Activated T-cell treated with anti-CD3 and anti-CD28 coated beads, Interleukin-2, amount 50 U/mL, for 1 hour (primary cell): ENCODE data around the gene TTI1.

Source experiments
- DNase-seq: peaks from one replicate; pipeline ENCODE4 v3.0.0-alpha.2; 2020

TTI1 gene

DNA sequence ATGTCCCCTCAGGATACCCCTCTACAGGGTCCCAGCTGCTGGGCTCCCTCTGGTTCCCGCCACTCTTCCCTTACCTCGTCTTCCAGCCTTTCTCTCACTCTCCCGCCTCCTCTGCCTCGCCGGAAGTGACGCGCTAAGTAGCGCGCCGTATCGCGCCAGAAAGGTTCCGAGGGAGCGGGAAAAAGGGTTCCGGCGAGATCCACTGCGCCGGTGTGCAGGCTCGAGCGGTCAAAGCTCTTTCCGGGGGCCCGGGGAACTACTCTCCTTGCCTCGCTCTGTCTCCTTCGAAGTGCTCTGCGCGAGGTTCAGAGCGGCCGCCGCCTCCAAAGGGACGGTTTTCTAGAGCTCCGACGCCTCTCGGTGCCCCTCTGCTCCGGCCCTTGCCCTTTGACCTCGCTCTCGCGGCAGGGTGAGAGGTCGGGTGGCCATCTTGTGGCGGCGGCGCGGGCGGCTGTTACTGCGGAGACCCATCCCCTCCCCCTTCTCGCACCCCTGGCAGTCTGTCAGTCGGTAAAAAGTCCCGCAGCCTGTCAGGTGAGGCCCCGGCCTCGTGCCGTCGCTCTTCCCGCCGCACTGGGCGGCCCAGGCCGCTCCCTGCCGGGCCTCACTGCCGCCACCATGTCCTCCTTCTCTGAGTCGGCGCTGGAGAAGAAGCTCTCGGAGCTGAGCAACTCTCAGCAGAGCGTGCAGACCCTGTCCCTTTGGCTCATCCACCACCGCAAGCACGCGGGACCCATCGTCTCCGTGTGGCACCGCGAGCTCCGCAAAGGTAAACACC lies at the start of gene TTI1, which contains the start of gene RPRD1B:
Gene TTI1, minus strand, starts transcription at position 127 of the 778 bp plus-strand sequence. CDS start 19,640 bp downstream, outside the sequence.
Gene RPRD1B, plus strand, starts transcription at position 417 of the 778 bp plus-strand sequence. Its CDS starts 202 bp downstream, at position 619.
- peak; percentile 90 for DNase-seq

DNA sequence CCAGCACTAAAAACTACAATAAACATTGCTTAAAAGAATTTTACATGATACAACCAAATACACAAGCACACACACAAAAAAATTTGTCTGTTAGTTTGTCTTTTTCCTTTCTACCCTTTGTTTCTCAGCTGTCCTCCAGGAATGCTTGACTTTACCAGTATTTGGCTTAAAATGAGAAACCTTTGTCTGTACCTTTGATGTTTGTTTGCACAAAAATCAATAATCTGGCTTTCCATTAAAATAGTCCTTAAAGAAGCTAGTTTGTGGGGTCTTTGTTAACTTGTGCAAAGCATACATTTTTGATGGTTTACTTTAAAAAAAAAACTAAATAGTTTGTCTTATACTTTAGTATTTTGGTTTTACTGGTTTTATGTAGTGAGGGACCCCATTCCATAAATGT lies 49.6 kb upstream of the TTI1 start:
- no peak for DNase-seq

DNA sequence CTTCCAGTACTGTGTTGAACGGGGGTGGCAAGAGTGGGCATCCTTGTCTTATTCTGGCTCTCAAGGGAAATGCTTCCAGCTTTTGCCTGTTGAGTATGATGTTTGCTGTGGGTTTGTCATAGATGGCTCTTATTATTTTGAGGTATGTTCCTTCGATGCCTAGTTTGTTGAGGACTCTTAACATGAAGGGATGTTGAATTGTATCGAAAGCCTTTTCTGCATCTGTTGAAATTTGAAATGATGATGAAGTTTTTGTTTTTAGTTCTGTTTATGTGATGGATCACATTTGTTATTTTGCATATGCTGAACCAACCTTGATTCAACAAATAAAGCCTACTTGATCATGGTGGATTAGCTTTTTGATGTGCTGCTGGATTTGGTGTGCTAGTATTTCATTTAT lies 48.3 kb upstream of the TTI1 start:
- no peak for DNase-seq

DNA sequence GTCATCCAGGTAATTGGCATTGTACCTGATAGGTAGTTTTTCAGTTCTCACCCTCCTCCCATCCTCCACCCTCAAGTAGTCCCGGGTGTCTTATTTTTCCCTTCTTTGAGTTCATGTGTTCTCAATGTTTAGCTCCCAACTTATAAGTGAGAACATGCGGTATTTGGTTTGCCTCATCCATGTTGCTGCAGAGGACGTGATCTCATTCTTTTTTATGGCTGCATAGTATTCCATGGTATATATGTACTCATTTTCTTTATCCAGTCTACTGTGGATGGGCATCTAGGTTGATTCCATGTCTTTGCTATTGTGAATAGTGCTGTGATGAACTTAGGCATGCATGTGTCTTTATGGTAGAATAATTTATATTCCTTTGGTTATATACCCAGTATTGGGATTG lies 46.1 kb upstream of the TTI1 start:
- no peak for DNase-seq

DNA sequence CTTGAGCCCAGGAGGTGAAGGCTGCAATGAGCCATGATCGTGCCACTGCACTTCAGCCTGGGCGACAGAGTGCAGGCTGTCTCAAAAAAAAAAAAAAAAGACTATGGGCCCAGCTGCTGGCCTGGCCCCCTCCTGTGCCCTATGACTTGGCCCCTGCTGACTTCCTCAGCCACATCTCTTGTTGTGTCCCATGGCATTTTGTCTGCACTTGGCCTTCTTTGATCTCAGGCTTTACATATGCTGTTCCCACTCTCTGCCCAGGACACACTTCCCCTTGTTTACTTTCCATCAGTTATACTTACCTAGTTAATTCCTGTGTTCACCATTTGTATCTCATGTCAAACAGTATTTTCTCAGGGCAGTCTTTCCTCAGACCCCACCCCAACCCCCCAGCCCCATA lies 44.8 kb upstream of the TTI1 start:
- no peak for DNase-seq

DNA sequence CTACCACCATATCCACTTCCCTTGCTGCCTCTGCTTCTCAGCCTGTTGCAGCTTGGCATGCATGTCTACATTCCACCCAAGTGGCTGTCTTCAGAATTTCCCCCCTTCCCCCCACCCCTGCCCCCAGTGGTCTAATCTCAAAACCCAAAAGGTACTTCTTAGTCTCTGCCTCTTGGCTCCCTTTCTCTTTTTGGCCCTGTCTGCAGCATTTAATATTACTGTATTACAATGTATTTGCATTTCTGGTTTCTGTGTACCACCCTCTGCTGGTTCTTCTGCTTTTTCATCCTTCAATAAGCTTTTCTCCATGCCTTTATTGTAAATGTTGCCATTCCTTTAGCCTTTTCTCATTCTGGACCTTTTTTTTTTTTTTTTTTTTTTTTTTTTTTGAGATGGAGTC lies 43.3 kb upstream of the TTI1 start:
- DNase-seq, result no peak

DNA sequence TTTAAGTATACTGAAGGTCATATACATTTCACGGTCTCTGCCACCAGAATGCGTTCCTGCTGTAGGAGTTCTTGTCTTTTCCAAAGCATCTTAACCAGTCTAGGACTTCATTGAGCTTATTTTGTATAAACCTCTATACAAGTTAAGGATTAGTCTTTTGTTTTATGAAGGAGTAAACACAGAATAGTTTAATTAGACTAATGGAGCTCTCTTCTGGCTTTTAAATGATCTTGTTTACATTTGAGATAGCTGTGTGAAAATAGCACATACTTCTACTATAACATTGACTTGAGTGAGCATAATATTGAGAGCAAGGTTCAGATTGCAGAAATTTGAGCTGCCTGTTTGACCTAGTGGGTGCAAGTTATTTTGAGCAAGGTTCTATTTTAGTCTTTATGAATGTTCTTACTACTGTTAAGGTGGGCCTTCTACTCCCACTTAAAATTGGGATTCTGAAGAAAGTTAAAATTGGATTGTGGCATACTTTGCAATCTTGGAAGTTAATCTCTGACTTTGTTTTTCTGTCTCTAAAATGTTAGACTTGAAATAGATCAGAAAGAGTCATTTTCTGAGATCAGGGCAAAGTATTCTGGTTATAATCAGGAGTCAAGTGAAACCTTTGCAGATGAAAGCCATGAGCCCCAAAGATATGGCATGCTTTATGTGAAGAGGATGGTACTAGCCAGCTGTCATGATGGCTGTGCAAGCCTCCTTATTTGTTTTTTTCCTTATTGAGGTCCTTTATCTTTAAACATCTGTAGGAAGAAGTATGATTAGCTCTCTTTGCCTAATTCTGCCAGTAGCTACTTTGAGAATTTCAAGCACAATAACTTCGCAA lies 42.1 kb upstream of the TTI1 start:
- DNase-seq, result no peak

DNA sequence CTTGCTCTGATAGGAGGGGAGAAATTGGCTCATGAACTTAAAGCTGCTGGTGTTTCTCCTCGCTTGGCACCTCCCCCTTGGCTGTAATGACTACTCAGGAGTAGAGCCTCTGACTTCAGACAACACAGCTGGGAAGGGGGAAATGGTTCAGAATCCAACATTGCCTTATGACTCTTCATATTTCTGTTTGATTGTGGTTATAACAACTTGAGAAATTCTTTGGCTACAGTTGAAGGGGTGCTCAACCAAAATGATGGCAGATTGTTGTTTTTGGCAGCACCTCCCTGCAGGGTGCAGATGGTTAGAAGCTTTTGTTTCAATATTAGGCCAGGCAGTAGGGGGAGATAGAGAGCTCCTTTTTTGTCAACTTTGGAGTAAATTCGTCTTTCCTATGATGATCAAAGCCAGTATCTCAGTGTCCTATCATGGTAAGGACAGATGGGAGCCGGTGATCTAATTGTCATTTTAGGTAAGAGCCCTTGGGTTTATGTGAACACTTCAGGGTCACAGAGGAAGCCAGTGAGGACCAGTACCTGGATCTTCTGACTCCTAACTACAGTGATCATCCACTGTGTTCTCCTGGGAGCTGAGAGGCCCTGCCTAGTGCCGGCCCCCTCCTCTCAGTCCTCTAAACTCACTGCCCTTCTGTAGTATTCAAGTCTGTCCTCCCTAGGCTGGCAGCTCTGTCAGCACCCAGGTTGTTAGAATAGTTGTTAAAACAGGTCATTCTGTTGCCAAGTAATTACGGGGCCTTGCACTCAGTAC lies 40.2 kb upstream of the TTI1 start:
- no peak for DNase-seq

DNA sequence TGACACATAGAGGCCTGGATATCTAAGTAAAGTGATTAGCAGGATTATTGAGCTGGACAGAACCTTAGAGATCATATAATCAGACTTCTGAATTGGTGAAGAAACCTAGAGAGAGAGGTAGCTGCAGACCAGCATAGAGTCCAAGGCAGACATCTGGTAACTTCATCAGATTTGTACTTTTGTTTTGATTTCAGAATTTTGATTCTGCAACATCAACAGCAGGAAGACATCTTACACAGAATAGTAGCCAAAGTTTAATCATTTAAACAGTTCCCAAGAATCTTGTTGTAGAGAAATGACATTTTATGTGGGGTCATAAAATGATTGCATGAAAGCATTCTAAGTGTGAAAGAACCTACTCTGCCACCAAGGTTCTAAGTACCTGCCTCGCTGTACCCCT lies 39.6 kb upstream of the TTI1 start:
- DNase-seq, result no peak

DNA sequence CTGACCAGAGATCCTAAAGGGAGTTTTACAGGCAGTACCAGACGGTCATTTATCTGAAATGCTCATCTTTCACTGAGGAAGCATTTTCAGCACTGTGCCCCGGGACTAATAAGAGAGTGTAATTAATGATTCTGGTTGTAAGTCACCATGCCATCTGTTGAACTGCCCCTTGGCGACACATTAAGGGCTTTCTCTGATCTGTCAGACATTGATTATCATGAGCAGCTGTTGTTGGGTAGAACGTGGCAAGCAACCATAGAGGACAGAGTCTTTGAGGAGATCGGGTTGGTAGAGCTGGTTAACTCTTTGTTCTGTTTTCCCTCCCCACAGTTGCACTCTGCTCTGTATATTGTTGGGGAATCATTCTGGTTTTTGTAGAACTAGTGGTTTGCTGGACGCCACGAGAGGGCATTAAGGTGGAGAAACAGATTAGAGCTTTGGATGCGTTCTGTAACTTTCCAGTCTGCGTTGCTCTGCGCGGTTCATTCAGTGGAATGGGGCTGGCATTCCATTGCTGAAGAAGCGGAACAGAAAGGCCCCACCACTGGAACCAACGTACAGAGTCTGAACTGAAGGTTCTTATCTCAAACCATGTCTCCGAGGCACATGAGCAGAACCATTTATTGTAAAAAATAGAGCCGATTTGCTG lies 34.6 kb upstream of the TTI1 start:
- no peak for DNase-seq

DNA sequence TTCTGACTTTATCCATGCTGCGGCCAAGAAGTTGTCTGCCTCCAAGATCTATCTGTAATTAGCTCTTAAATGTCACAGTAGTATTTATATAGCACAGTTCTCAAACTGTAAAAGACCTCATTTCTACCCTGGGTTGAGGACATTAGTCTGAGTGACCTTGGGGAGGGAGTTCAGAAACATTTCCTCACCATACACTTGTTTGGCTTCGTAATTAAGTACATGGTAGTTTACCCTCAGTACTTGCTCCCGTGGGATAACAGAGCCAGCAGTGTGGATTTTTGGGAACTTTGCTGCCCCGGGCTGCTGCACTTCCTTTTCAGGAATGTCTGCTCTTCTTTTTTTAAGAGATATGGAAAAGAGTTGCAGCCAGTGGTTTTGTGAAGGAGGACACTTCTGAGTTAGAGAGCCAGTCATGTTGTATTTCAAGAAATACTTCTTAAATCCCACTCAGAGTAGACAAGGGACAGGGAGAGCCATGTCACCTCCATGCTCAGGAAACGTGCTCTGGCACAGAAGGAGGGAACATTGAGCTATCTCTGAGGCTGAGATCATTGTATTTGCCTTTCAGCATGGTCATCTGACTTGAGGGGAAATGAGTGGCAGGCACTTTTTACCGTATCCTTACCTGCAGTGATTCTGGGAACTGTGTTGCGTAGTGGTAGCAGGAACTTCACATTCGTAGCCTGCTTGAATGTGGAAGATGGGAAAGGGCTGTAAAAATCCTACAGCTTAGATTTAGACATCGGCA lies 33.9 kb upstream of the TTI1 start:
- no peak for DNase-seq

DNA sequence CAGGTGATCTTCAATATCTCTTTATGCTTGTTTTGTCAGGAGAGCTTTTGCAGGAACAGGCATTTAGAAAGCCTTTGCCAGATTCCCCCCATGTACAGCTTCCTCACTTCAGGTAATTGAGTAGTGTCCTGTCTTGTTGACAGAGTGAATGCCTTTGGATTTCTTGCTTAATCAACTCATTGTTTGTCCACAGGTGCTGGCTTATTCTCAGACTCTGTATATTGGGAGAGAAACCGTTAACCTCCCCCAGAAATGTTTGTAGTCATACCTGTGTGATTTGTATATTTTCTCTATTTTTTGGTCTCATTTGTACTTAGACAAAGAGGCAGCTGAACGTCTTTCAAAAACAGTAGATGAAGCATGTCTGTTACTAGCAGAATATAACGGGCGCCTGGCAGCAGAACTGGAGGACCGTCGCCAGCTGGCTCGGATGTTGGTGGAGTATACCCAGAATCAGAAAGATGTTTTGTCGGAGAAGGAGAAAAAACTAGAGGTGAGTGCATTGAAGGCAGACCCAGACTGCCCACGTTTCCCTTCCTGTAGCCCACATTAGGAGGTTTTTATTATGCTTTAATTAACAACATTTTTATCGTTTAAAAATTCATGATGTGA lies 32.6 kb upstream of the TTI1 start:
- no peak for DNase-seq

DNA sequence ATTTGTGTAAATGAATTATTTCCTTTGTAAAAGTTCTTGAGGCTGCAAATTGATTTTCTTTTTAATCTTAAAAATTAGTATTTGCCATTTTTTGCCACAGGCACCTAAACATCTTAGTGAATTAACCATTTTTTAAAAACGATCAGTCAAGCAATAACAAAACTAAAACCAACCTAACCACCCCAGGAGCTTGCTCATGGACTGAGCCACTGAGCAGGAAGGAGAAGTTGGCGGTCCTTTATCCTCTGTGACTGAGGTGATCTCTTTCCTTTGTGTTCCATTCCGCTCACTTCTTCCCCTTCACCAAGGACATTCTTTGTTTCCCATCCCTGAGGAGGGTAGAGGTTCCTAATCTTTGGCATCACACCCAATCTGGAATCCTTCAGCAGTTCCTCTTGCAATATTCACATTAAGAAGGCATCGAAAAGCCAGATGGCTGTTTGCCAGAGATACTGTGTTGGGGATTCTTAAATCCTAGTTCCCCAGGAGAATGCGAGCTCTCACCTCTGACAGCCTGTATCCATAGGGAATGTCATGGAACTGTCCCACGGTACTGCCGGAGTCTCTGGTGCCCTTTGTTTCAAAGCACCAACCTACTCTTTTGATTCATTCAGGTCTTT lies 30.8 kb upstream of the TTI1 start:
- no peak for DNase-seq

DNA sequence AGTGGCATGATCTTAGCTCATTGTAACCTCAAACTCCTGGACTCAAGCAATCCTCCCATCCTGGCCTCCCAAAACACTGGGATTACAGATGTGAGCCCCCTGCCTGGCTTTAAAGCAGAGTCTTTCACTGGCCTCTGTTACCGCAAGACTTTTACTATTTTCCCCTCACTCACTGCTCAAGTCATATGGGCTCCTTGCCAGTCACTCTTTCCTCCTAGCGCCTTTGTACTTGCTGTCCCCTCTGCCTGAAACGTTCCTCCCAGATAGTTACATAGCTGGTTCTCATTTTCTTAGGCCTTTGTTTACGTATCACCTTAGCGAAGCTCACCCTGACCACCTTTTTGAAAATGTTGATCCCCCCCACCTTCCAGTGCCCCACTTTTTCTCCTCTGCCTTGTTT lies 29.6 kb upstream of the TTI1 start:
- DNase-seq, result no peak

DNA sequence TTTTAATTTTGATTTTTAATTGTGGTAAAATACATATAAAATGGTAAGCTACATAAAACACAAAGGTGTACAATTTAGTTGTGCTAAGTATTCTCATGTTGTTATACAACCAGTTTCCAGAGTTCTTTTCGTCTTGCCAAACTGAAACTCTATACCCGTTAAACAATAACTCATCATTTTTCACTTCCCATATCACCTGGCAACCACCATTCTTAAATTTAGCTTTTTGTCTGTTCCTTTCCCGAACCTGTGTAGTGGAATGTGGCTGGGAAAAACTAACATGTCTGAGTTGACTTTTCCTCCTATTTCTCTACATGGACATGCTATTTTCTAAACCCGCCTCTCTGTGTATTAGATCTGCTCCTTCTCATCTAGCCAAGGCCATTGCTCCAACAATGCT lies 27.9 kb upstream of the TTI1 start:
- no peak for DNase-seq

DNA sequence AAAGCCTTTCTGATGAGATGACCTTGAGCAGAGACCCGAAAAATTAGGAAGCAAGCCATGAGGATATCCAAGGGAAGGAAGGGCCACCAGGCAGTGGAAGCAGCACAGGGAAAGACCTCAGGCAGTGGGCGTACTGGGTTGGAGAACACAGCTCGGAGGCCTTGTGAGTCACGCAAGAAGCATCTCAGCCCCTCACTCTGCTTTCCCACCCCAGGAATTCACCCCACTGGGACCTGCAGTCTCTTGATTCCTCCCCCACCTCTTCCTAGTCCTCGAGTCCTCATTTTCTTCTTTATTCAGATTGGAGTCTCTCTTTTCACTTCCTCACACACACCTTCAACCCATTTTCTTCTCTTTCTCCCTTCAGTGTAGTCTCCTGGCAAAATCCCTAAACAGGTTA lies 27.3 kb upstream of the TTI1 start:
- no peak for DNase-seq

DNA sequence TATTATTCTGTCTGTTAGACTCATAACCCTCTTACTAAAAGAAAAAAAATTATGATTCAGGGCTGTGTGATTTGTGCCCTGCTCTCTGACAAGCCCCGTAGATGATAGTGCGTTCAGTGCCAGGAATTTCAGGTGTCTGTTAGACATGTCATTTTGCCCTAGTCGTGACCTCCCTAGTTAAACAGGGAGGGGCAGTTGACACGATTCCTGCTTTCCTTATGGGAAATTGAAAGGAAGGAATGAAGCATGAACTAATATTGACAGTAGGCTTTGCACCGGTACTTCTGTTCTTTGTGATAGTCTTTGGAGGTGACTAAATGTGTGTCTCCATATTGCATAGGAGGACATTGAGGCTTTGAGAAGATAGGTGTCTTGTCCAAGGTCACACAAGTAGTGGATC lies 26.6 kb upstream of the TTI1 start:
- no peak for DNase-seq

DNA sequence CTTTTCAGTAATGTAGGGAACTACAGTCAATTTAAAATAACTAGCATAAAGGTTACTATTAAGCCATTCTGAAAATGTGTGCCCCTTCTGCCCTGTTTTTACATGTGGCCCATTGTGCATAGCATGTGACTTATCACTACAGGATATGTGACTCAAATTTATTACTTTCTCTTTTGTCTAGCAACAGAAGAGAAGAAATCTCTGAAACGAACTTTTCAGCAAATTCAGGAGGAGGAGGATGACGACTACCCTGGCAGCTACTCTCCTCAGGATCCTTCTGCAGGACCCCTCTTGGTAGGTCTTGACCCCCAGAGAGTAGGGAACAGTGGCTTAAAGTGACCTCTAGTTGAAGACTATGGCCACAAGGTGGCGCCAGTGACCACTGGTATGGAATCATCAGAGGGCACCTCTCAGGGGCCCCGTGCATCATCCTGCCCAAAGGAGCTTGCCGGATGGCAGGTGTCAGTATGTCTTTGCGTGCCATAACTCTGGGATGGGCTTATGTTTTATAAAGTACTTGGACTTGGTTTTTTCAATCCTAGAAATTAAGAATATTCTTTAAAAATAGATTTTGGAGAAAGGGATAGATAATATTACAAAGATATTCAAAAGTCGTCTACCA lies 24.2 kb upstream of the TTI1 start:
- peak; percentile 75 for DNase-seq

DNA sequence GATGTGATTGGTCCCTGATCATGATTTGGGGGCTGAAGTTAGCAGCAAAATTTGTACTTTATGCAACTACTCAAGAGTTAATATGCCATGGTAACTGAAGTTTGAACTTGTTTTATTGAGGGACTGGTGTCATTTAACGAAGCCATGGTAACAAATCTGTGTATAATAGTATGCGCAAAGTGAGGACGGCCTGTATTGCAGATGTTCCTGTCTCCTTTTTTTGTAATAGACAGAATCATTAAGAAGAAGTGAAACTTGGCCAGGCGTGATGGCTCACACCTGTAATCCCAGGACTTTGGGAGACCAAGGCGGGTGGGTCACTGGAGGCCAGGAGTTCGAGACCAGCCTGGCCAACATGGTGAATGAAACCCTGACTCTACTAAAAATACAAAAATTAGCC lies 22.6 kb upstream of the TTI1 start:
- DNase-seq, result no peak

DNA sequence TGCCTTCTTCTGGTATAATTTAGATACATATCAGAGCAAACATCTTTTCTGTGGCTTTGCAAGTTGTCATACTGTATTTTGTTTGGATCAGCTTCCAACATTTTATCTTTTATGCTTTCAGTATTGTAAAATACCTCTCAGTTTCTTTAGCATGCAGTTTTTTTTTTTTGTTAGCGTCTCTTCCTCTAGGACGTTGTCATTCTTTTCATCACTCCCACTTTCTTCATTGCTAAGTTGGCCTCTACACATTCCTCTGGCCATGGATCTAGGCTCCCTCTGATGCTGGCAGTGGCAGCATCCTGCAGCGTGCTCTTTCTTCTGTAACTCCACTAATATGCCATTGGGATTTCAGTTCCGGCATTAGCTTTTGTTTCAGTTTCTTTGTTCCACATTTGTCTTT lies 22.0 kb upstream of the TTI1 start:
- DNase-seq, result no peak

DNA sequence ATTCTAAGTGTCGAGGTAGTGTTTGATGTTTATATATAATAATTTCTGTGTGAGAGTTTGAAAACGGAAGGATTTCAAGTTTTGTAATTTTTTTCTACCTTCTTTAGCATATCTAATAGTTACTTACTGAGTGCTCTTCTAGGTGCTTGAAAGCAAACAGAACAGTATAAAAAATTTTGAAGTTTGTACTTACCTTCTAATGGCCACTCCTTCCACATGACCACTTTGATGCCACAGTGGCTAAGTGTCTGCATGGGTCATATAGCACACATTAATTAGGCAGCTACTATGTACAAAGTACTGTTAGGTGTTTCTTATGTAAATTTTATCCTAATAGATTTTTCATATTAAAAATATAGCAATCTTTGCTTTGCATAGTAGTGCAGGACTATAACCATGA lies 21.4 kb upstream of the TTI1 start:
- DNase-seq, result no peak
